ENCODE data around the gene DAB2. TPM values are rescaled to one million over a fixed set of nuclear protein-coding genes. Genes with fewer than 3 reads are reported as not detected.

DAB2 gene
- total and polyA plus RNA-seq, 5 donors from 2014 or later, result 4.2 TPM; not detected in 4

GRCh38 chr5:39437467-39437866 lies 12.7 kb upstream of the DAB2 start:
- Mint-ChIP-seq H3K4me1 (no peaks in the 10 kb centered on the region), H3K27ac (no peak overlapping the region), H3K27me3 (peaks cover 14% of the 10 kb centered on the region), H3K4me3 (no peak overlapping the region), H3K36me3 (no peaks in the 10 kb centered on the region), H3K9me3 (peaks cover 0 to 2% (median 0%) of the 10 kb centered on the region in 7 donors)
- Histone ChIP-seq H3K4me1 (ENCODE audit: control insufficient read depth, insufficient read depth, low read length, poor library complexity, severe bottlenecking) (no peaks in the 10 kb centered on the region), H3K36me3 (ENCODE audit: control insufficient read depth, insufficient read depth, low read length) (no peaks in the 10 kb centered on the region), H3K9me3 (ENCODE audit: control insufficient read depth in 2 of 2, low read length in 2 of 2) (no peaks in the 10 kb centered on the region), H3K27ac (ENCODE audit: insufficient read depth, low read length, poor library complexity, severe bottlenecking) (no peak overlapping the region), H3K4me3 (ENCODE audit: low read depth, low read length) (no peak overlapping the region), H3K27me3 (ENCODE audit: control insufficient read depth, insufficient read depth, low read length) (peaks cover 9% of the 10 kb centered on the region)
- DNase-seq (no peak), ATAC-seq (ENCODE audit: low read depth in 2 of 2) (no peak)

GRCh38 chr5:39433848-39434247 lies 9.1 kb upstream of the DAB2 start:
- H3K27ac Mint-ChIP-seq, result no peak overlapping the region
- no peaks in the 10 kb centered on the region for H3K4me1 ChIP-seq (ENCODE audit: control insufficient read depth, insufficient read depth, low read length, poor library complexity, severe bottlenecking)
- no peak overlapping the region for H3K27ac ChIP-seq (ENCODE audit: insufficient read depth, low read length, poor library complexity, severe bottlenecking)
- H3K36me3 Mint-ChIP-seq, result no peaks in the 10 kb centered on the region
- no peaks in the 10 kb centered on the region for H3K36me3 ChIP-seq (ENCODE audit: control insufficient read depth, insufficient read depth, low read length)
- peaks cover 15% of the 10 kb centered on the region for H3K27me3 Mint-ChIP-seq
- H3K27me3 ChIP-seq (ENCODE audit: control insufficient read depth, insufficient read depth, low read length), result peaks cover 5% of the 10 kb centered on the region
- no peaks in the 10 kb centered on the region for H3K4me1 Mint-ChIP-seq
- ATAC-seq (ENCODE audit: low read depth in 2 of 2) (no peak), DNase-seq (no peak)
- no peaks in the 10 kb centered on the region for H3K9me3 ChIP-seq (ENCODE audit: control insufficient read depth in 2 of 2, low read length in 2 of 2)
- peaks cover 0 to 2% (median 0%) of the 10 kb centered on the region in 7 donors for H3K9me3 Mint-ChIP-seq
- H3K4me3 Mint-ChIP-seq, result no peak overlapping the region
- H3K4me3 ChIP-seq (ENCODE audit: low read depth, low read length), result no peak overlapping the region

- peaks cover 15% of the 10 kb centered on the region for H3K27me3 Mint-ChIP-seq
- H3K9me3 Mint-ChIP-seq, result no peaks in the 10 kb centered on the region
- Histone ChIP-seq H3K4me3 (ENCODE audit: low read depth, low read length) (no peak overlapping the region), H3K27ac (ENCODE audit: insufficient read depth, low read length, poor library complexity, severe bottlenecking) (no peak overlapping the region), H3K4me1 (ENCODE audit: control insufficient read depth, insufficient read depth, low read length, poor library complexity, severe bottlenecking) (no peaks in the 10 kb centered on the region), H3K9me3 (ENCODE audit: control insufficient read depth in 2 of 2, low read length in 2 of 2) (no peaks in the 10 kb centered on the region), H3K27me3 (ENCODE audit: control insufficient read depth, insufficient read depth, low read length) (peaks cover 5% of the 10 kb centered on the region), H3K36me3 (ENCODE audit: control insufficient read depth, insufficient read depth, low read length) (no peaks in the 10 kb centered on the region)
- H3K27ac Mint-ChIP-seq, result no peak overlapping the region
- no peak overlapping the region for H3K4me3 Mint-ChIP-seq
- H3K36me3 Mint-ChIP-seq, result no peaks in the 10 kb centered on the region
- no peaks in the 10 kb centered on the region for H3K4me1 Mint-ChIP-seq
- no peak for ATAC-seq (ENCODE audit: low read depth in 2 of 2)
- DNase-seq, result no peak
These were observed 8.1 kb upstream of the DAB2 start for GRCh38 chr5:39432696-39433530.

- Histone ChIP-seq H3K27ac (ENCODE audit: insufficient read depth, low read length, poor library complexity, severe bottlenecking) (no peak overlapping the region), H3K4me1 (ENCODE audit: control insufficient read depth, insufficient read depth, low read length, poor library complexity, severe bottlenecking) (peaks cover 2% of the 10 kb centered on the region), H3K4me3 (ENCODE audit: low read depth, low read length) (no peak overlapping the region), H3K36me3 (ENCODE audit: control insufficient read depth, insufficient read depth, low read length) (no peaks in the 10 kb centered on the region), H3K27me3 (ENCODE audit: control insufficient read depth, insufficient read depth, low read length) (peaks cover 24% of the 10 kb centered on the region), H3K9me3 (ENCODE audit: control insufficient read depth in 2 of 2, low read length in 2 of 2) (no peaks in the 10 kb centered on the region)
- Mint-ChIP-seq H3K4me1 (no peaks in the 10 kb centered on the region), H3K36me3 (no peaks in the 10 kb centered on the region), H3K27me3 (peaks cover 39% of the 10 kb centered on the region), H3K4me3 (no peak overlapping the region), H3K27ac (no peak overlapping the region), H3K9me3 (no peaks in the 10 kb centered on the region)
- DNase-seq (no peak), ATAC-seq (ENCODE audit: low read depth in 2 of 2) (no peak)
These were observed 5.7 kb upstream of the DAB2 start for GRCh38 chr5:39430461-39430860.

GRCh38 chr5:39428640-39429039 lies 3.9 kb upstream of the DAB2 start:
- Histone ChIP-seq H3K4me1 (ENCODE audit: control insufficient read depth, insufficient read depth, low read length, poor library complexity, severe bottlenecking) (peaks cover 15% of the 10 kb centered on the region), H3K36me3 (ENCODE audit: control insufficient read depth, insufficient read depth, low read length) (no peaks in the 10 kb centered on the region), H3K27ac (ENCODE audit: insufficient read depth, low read length, poor library complexity, severe bottlenecking) (no peak overlapping the region), H3K9me3 (ENCODE audit: control insufficient read depth in 2 of 2, low read length in 2 of 2) (no peaks in the 10 kb centered on the region), H3K4me3 (ENCODE audit: low read depth, low read length) (no peak overlapping the region), H3K27me3 (ENCODE audit: control insufficient read depth, insufficient read depth, low read length) (peaks cover 25% of the 10 kb centered on the region)
- ATAC-seq (ENCODE audit: low read depth in 2 of 2) (no peak), DNase-seq (no peak)
- no peaks in the 10 kb centered on the region for H3K36me3 Mint-ChIP-seq
- no peak overlapping the region for H3K4me3 Mint-ChIP-seq
- H3K4me1 Mint-ChIP-seq, result peaks cover 0 to 8% (median under 1%) of the 10 kb centered on the region in 4 donors
- no peaks in the 10 kb centered on the region for H3K9me3 Mint-ChIP-seq
- H3K27ac Mint-ChIP-seq, result no peak overlapping the region
- H3K27me3 Mint-ChIP-seq, result peaks cover 57% of the 10 kb centered on the region

- Histone ChIP-seq H3K27ac (ENCODE audit: insufficient read depth, low read length, poor library complexity, severe bottlenecking) (no peak overlapping the region), H3K36me3 (ENCODE audit: control insufficient read depth, insufficient read depth, low read length) (no peaks in the 10 kb centered on the region), H3K4me3 (ENCODE audit: low read depth, low read length) (no peak overlapping the region), H3K9me3 (ENCODE audit: control insufficient read depth in 2 of 2, low read length in 2 of 2) (no peaks in the 10 kb centered on the region), H3K27me3 (ENCODE audit: control insufficient read depth, insufficient read depth, low read length) (peaks cover 29% of the 10 kb centered on the region), H3K4me1 (ENCODE audit: control insufficient read depth, insufficient read depth, low read length, poor library complexity, severe bottlenecking) (peaks cover 15% of the 10 kb centered on the region)
- Mint-ChIP-seq H3K4me1 (peaks cover 0 to 11% (median 3%) of the 10 kb centered on the region in 4 donors), H3K27ac (no peak overlapping the region), H3K27me3 (peaks cover 63% of the 10 kb centered on the region), H3K9me3 (no peaks in the 10 kb centered on the region), H3K4me3 (no peak overlapping the region), H3K36me3 (no peaks in the 10 kb centered on the region)
- ATAC-seq (ENCODE audit: low read depth in 2 of 2), result no peak
- DNase-seq, result no peak
These were observed 2.9 kb upstream of the DAB2 start for GRCh38 chr5:39427633-39428032.

- no peaks in the 10 kb centered on the region for H3K9me3 Mint-ChIP-seq
- no peak overlapping the region for H3K4me3 Mint-ChIP-seq
These were observed 2.4 kb upstream of the DAB2 start for GRCh38 chr5:39427229-39427628.

GRCh38 chr5:39426746-39427105 lies 1.9 kb upstream of the DAB2 start:
- peaks cover 0 to 11% (median 3%) of the 10 kb centered on the region in 4 donors for H3K4me1 Mint-ChIP-seq
- ATAC-seq (ENCODE audit: low read depth in 2 of 2) (no peak), DNase-seq (no peak)
- Histone ChIP-seq H3K27ac (ENCODE audit: insufficient read depth, low read length, poor library complexity, severe bottlenecking) (no peak overlapping the region), H3K4me3 (ENCODE audit: low read depth, low read length) (no peak overlapping the region), H3K36me3 (ENCODE audit: control insufficient read depth, insufficient read depth, low read length) (no peaks in the 10 kb centered on the region), H3K4me1 (ENCODE audit: control insufficient read depth, insufficient read depth, low read length, poor library complexity, severe bottlenecking) (peaks cover 15% of the 10 kb centered on the region), H3K27me3 (ENCODE audit: control insufficient read depth, insufficient read depth, low read length) (peaks cover 29% of the 10 kb centered on the region), H3K9me3 (ENCODE audit: control insufficient read depth in 2 of 2, low read length in 2 of 2) (no peaks in the 10 kb centered on the region)
- peaks cover 72% of the 10 kb centered on the region for H3K27me3 Mint-ChIP-seq
- H3K4me3 Mint-ChIP-seq, result no peak overlapping the region
- no peaks in the 10 kb centered on the region for H3K36me3 Mint-ChIP-seq
- H3K9me3 Mint-ChIP-seq, result no peaks in the 10 kb centered on the region
- H3K27ac Mint-ChIP-seq, result no peak overlapping the region

More at GRCh38 chr5:39427229-39427628, 2.4 kb upstream of the DAB2 start:
- Mint-ChIP-seq H3K27ac (no peak overlapping the region), H3K36me3 (no peaks in the 10 kb centered on the region), H3K4me1 (peaks cover 0 to 11% (median 3%) of the 10 kb centered on the region in 4 donors), H3K27me3 (peaks cover 67% of the 10 kb centered on the region)
- ATAC-seq (ENCODE audit: low read depth in 2 of 2) (no peak), DNase-seq (no peak)
- no peak overlapping the region for H3K27ac ChIP-seq (ENCODE audit: insufficient read depth, low read length, poor library complexity, severe bottlenecking)
- no peaks in the 10 kb centered on the region for H3K9me3 ChIP-seq (ENCODE audit: control insufficient read depth in 2 of 2, low read length in 2 of 2)
- peaks cover 29% of the 10 kb centered on the region for H3K27me3 ChIP-seq (ENCODE audit: control insufficient read depth, insufficient read depth, low read length)
- no peak overlapping the region for H3K4me3 ChIP-seq (ENCODE audit: low read depth, low read length)
- H3K36me3 ChIP-seq (ENCODE audit: control insufficient read depth, insufficient read depth, low read length), result no peaks in the 10 kb centered on the region
- H3K4me1 ChIP-seq (ENCODE audit: control insufficient read depth, insufficient read depth, low read length, poor library complexity, severe bottlenecking), result peaks cover 15% of the 10 kb centered on the region
